ENCODE measurements around the gene DUOX1. TPM values are rescaled to one million over a fixed set of nuclear protein-coding genes. Genes with fewer than 3 reads are reported as not detected.

The DUOX1 gene
- total RNA-seq, 1 experiment from 2014 or later: 1.2 TPM

DNA sequence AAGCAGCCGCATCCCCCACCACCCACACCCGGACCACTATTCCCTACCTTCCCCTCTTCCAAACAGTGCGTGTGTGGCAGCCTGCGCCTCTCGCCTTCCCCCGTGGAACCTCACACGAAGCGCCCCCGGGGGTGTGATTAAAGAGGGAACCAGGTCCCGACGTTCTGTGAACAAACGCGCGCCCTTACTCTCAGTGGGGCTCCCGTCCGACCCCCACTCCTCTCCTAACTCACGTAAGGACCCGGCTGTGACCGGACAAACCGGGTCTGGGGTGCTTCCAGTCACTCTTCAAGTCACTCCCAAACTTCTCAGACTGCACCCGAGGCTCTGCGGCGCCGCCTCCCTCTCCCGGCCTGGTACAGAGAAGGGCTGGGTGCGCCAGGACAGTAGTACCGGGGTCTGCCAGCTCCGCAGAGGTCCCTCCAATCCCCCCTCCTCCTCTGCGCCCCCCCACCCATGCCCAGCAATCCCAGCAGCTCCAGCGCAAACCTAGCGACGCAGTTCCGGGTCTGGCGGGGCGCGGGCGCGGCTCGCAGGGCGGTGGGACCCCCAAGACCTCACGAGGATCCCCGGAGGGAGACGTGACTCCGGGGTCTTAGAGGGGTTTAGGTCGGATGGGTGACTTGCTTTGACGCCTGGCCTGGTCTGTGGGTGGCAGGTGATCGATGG lies 689 bp upstream of the DUOX1 start:
- TF ChIP-seq, protein P1, sequence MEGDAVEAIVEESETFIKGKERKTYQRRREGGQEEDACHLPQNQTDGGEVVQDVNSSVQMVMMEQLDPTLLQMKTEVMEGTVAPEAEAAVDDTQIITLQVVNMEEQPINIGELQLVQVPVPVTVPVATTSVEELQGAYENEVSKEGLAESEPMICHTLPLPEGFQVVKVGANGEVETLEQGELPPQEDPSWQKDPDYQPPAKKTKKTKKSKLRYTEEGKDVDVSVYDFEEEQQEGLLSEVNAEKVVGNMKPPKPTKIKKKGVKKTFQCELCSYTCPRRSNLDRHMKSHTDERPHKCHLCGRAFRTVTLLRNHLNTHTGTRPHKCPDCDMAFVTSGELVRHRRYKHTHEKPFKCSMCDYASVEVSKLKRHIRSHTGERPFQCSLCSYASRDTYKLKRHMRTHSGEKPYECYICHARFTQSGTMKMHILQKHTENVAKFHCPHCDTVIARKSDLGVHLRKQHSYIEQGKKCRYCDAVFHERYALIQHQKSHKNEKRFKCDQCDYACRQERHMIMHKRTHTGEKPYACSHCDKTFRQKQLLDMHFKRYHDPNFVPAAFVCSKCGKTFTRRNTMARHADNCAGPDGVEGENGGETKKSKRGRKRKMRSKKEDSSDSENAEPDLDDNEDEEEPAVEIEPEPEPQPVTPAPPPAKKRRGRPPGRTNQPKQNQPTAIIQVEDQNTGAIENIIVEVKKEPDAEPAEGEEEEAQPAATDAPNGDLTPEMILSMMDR (IDR thresholded peaks at IDR 0.05; ENCODE audit: unreplicated experiment): no peak
- intact Hi-C loops (cut with micrococcal nuclease; ENCODE audit: unreplicated experiment): no loop called here
- H3K4me3 Mint-ChIP-seq (ENCODE audit: low read depth, unreplicated experiment): no peak overlapping the region

GRCh38 chr15:45130291-45131000 lies 652 bp downstream of the DUOX1 start:
- H3K27me3 Mint-ChIP-seq (ENCODE audit: unreplicated experiment): peaks cover 76% of the 10 kb centered on the region
- BruUV-seq (replicated peaks): no TSS peak
- no peaks in the 10 kb centered on the region for H3K9me3 Mint-ChIP-seq (ENCODE audit: low read depth, unreplicated experiment)
- TF ChIP-seq, protein P1 (IDR thresholded peaks at IDR 0.05; ENCODE audit: unreplicated experiment): no peak
- no peak for DNase-seq
- no peaks in the 10 kb centered on the region for H3K36me3 Mint-ChIP-seq (ENCODE audit: insufficient read depth, unreplicated experiment)
- intact Hi-C loops (cut with micrococcal nuclease; ENCODE audit: unreplicated experiment): no loop called here
- no peak overlapping the region for H3K27ac Mint-ChIP-seq (ENCODE audit: unreplicated experiment)
- no peaks in the 10 kb centered on the region for H3K4me1 Mint-ChIP-seq (ENCODE audit: low read depth, unreplicated experiment)
- peak overlapping the region; percentile 30 for H3K4me3 Mint-ChIP-seq (ENCODE audit: low read depth, unreplicated experiment)
- CTCF ChIA-PET: interaction anchor here (0.6 to 1.0 kb wide), 5 partner anchors 8 to 147 kb away, joined by 3 to 4 read pairs (median 3); partner anchors contain the start of genes DUOX2 and DUOXA2

More for the DNA sequence above, 689 bp upstream of the DUOX1 start:
- H3K4me1 Mint-ChIP-seq (ENCODE audit: low read depth, unreplicated experiment): no peaks in the 10 kb centered on the region
- no TSS peak for BruUV-seq (replicated peaks)
- no peak for DNase-seq
- no peak overlapping the region for H3K27ac Mint-ChIP-seq (ENCODE audit: unreplicated experiment)
- no peaks in the 10 kb centered on the region for H3K9me3 Mint-ChIP-seq (ENCODE audit: low read depth, unreplicated experiment)
- no peaks in the 10 kb centered on the region for H3K36me3 Mint-ChIP-seq (ENCODE audit: insufficient read depth, unreplicated experiment)
- CTCF ChIA-PET: interaction anchor here (1.0 kb wide), 1 partner anchor 33 kb away, joined by 3 read pairs; no protein-coding TSS in a partner anchor
- H3K27me3 Mint-ChIP-seq (ENCODE audit: unreplicated experiment): peaks cover 74% of the 10 kb centered on the region

DNA sequence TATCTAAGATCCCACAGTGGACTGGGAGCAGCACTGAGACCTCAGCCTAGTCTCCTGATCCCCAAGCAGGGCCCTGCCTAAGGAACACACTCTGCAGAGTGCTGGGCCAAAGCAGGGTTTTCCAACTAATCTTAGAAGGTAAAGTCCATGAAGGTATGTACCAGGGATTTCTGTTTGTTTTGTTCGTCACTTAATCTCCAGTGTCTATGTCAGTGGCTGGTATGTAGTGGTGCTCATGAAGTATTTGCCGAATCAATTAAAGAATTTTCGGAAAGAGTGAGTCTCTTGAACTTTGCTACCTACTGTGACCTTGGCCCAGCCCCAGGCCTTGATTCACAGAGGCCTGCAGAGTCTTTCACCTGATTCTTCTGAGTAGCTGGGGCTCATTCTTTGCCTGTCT lies 1.7 kb downstream of the DUOX1 start:
- no peak overlapping the region for H3K27ac Mint-ChIP-seq (ENCODE audit: unreplicated experiment)
- DNase-seq: no peak
- no peaks in the 10 kb centered on the region for H3K36me3 Mint-ChIP-seq (ENCODE audit: insufficient read depth, unreplicated experiment)
- CTCF ChIA-PET: interaction anchor here (0.6 kb wide), 1 partner anchor 66 kb away, joined by 3 read pairs; no protein-coding TSS in a partner anchor
- TF ChIP-seq, protein P1 (IDR thresholded peaks at IDR 0.05; ENCODE audit: unreplicated experiment): no peak
- no peaks in the 10 kb centered on the region for H3K4me1 Mint-ChIP-seq (ENCODE audit: low read depth, unreplicated experiment)
- H3K27me3 Mint-ChIP-seq (ENCODE audit: unreplicated experiment): peaks cover 71% of the 10 kb centered on the region
- no TSS peak for BruUV-seq (replicated peaks)
- H3K9me3 Mint-ChIP-seq (ENCODE audit: low read depth, unreplicated experiment): no peaks in the 10 kb centered on the region
- intact Hi-C loops (cut with micrococcal nuclease; ENCODE audit: unreplicated experiment): no loop called here
- no peak overlapping the region for H3K4me3 Mint-ChIP-seq (ENCODE audit: low read depth, unreplicated experiment)

GRCh38 chr15:45132844-45133560 lies 3.2 kb downstream of the DUOX1 start:
- DNase-seq: no peak
- H3K4me1 Mint-ChIP-seq (ENCODE audit: low read depth, unreplicated experiment): no peaks in the 10 kb centered on the region
- no peak overlapping the region for H3K4me3 Mint-ChIP-seq (ENCODE audit: low read depth, unreplicated experiment)
- H3K36me3 Mint-ChIP-seq (ENCODE audit: insufficient read depth, unreplicated experiment): no peaks in the 10 kb centered on the region
- H3K9me3 Mint-ChIP-seq (ENCODE audit: low read depth, unreplicated experiment): no peaks in the 10 kb centered on the region
- CTCF ChIA-PET: interaction anchor here (1.1 to 1.3 kb wide), 2 partner anchors 9 to 11 kb away, joined by 3 read pairs; no protein-coding TSS in a partner anchor
- H3K27me3 Mint-ChIP-seq (ENCODE audit: unreplicated experiment): peaks cover 63% of the 10 kb centered on the region
- TF ChIP-seq, protein P1 (IDR thresholded peaks at IDR 0.05; ENCODE audit: unreplicated experiment): no peak
- H3K27ac Mint-ChIP-seq (ENCODE audit: unreplicated experiment): no peak overlapping the region
- intact Hi-C loops (cut with micrococcal nuclease; ENCODE audit: unreplicated experiment): no loop called here
- no TSS peak for BruUV-seq (replicated peaks)

All from Calu3 (cell line).